Naive thymus-derived CD8-positive, alpha-beta T cell (primary cell): ENCODE measurements around the gene TMEM11. TPM values are rescaled to one million over a fixed set of nuclear protein-coding genes. Genes with fewer than 3 reads are reported as not detected.
A peak's percentile ranks its signal among the peaks of the same experiment; 100 is the strongest.

ENCODE experiments used
- ATAC-seq, 2 donors: fragments of 150-1000 bp; cut with Tn5 transposase in 1 of 2; sonication (Bioruptor Pico), chemical (Tn5 transposase) in 1 of 2; 1 replicate in 1 of 2; 2 replicates in 1 of 2; pipeline ENCODE4 v1.10.0; 2021; ENCODE audit warnings: mild to moderate bottlenecking in 2 of 2, moderate library complexity in 2 of 2
- POLR2A ChIA-PET: fragments of 350-600 bp; sonication (Branson Sonifier 250); formaldehyde crosslinking; loops from one replicate; lab custom pipeline; 2021; ENCODE audit warnings: antibody characterized with exemption; lab: Charles Lee
- DNase-seq, 10 donors: peaks; one replicate each; pipeline versions ENCODE4 v3.0.0 to v3.0.0-alpha.2; 2020 to 2022
- H3K27ac Mint-ChIP-seq, 10 donors: one replicate each; pipeline ENCODE4 v1.8.0; 2020 to 2022; ENCODE audit warnings: mild to moderate bottlenecking in 10 of 10, mixed read lengths in 10 of 10, moderate library complexity in 4 of 10, inconsistent platforms in 1 of 10
- H3K27me3 Mint-ChIP-seq, 5 donors: one replicate each; pipeline ENCODE4 v1.8.0; 2021 to 2022; ENCODE audit warnings: mixed read lengths in 5 of 5
- H3K36me3 Mint-ChIP-seq, 3 donors: one replicate each; pipeline ENCODE4 v1.8.0; 2020 to 2022; ENCODE audit warnings: mixed read lengths in 3 of 3, mild to moderate bottlenecking in 2 of 3, inconsistent platforms in 1 of 3
- H3K4me1 Mint-ChIP-seq, 4 donors: one replicate each; pipeline ENCODE4 v1.8.0; 2021 to 2022; ENCODE audit warnings: mixed read lengths in 4 of 4
- H3K4me3 Mint-ChIP-seq, 10 donors: one replicate each; pipeline ENCODE4 v1.8.0; 2020 to 2022; ENCODE audit warnings: mild to moderate bottlenecking in 10 of 10, mixed read lengths in 10 of 10, moderate library complexity in 6 of 10, inconsistent platforms in 1 of 10
- H3K9me3 Mint-ChIP-seq, 9 donors: one replicate each; pipeline ENCODE4 v1.8.0; 2020 to 2022; ENCODE audit warnings: mixed read lengths in 9 of 9, mild to moderate bottlenecking in 3 of 9, inconsistent platforms in 1 of 9, moderate library complexity in 1 of 9
- polyA plus RNA-seq, 3 donors: library from polyadenylated mRNA; unstranded; fragments of 300-500 nt; fragmentation: Illumina TruSeq; gene quantifications; one replicate each; pipeline ENCODE4 v1.2.3, GENCODE V29; 2021
- total RNA-seq, 8 experiments: library from RNA in 2 of 8; stranded (reverse) in 2 of 8; gene quantifications; one replicate each; pipeline ENCODE4 v1.2.3 and lab custom pipeline; 2021 to 2026

Gene TMEM11
- total and polyA plus RNA-seq, 5 experiments from 2014 or later, result 14.9 to 31.9 (median 19.5) TPM

- Mint-ChIP-seq H3K4me3 (no peak overlapping the region), H3K36me3 (no peaks in the 10 kb centered on the region), H3K27ac (peak overlapping the region in 9 of 10 donors; percentile 3 to 64 (median 21)), H3K9me3 (no peaks in the 10 kb centered on the region), H3K27me3 (no peaks in the 10 kb centered on the region), H3K4me1 (peaks cover 15 to 50% (median 39%) of the 10 kb centered on the region in 4 donors)
- ATAC-seq (no peak), DNase-seq (no peak)
- POLR2A ChIA-PET, result interaction anchor here (0.8 to 1.3 kb wide), 3 partner anchors 11 to 35 kb away, joined by 3 to 4 read pairs (median 3); no protein-coding TSS in a partner anchor
These were observed 36.2 kb upstream of the TMEM11 start for GRCh38 chr17:21249920-21250703.

- Mint-ChIP-seq H3K9me3 (no peaks in the 10 kb centered on the region), H3K27me3 (no peaks in the 10 kb centered on the region), H3K4me1 (peaks cover 17 to 51% (median 37%) of the 10 kb centered on the region in 4 donors), H3K4me3 (no peak overlapping the region), H3K36me3 (no peaks in the 10 kb centered on the region), H3K27ac (peak overlapping the region in 5 of 10 donors; percentile 21 to 73 (median 31))
- ATAC-seq, result no peak
- POLR2A ChIA-PET, result interaction anchor here (0.8 to 1.3 kb wide), 3 partner anchors 10 to 36 kb away, joined by 3 to 4 read pairs (median 3); no protein-coding TSS in a partner anchor
- DNase-seq, result no peak
These were observed 35.3 kb upstream of the TMEM11 start for GRCh38 chr17:21249086-21249795.

GRCh38 chr17:21248500-21248899 lies 34.5 kb upstream of the TMEM11 start:
- H3K27ac Mint-ChIP-seq, result peak overlapping the region in 3 of 10 donors; percentile 23 to 73 (median 37)
- no peak overlapping the region for H3K4me3 Mint-ChIP-seq
- peaks cover 17 to 44% (median 30%) of the 10 kb centered on the region in 4 donors for H3K4me1 Mint-ChIP-seq
- no peak for DNase-seq
- no peak for ATAC-seq
- H3K9me3 Mint-ChIP-seq, result no peaks in the 10 kb centered on the region
- POLR2A ChIA-PET, result interaction anchor here (1.3 kb wide), 1 partner anchor 9 kb away, joined by 4 read pairs; no protein-coding TSS in a partner anchor
- H3K36me3 Mint-ChIP-seq, result no peaks in the 10 kb centered on the region
- no peaks in the 10 kb centered on the region for H3K27me3 Mint-ChIP-seq

- no peak overlapping the region for H3K4me3 Mint-ChIP-seq
- peak overlapping the region in 1 of 10 donors; percentile 77 for H3K27ac Mint-ChIP-seq
- POLR2A ChIA-PET, result no interaction called here
- ATAC-seq (no peak), DNase-seq (no peak)
- H3K27me3 Mint-ChIP-seq, result no peaks in the 10 kb centered on the region
- peaks cover 17 to 42% (median 28%) of the 10 kb centered on the region in 4 donors for H3K4me1 Mint-ChIP-seq
- no peaks in the 10 kb centered on the region for H3K36me3 Mint-ChIP-seq
- no peaks in the 10 kb centered on the region for H3K9me3 Mint-ChIP-seq
These were observed 33.7 kb upstream of the TMEM11 start for GRCh38 chr17:21247552-21248258.

GRCh38 chr17:21246698-21247097 lies 32.7 kb upstream of the TMEM11 start:
- H3K9me3 Mint-ChIP-seq, result no peaks in the 10 kb centered on the region
- no peaks in the 10 kb centered on the region for H3K36me3 Mint-ChIP-seq
- ATAC-seq (no peak), DNase-seq (no peak)
- POLR2A ChIA-PET, result interaction anchor here (1.3 kb wide), 1 partner anchor 203 kb away, joined by 5 read pairs; no protein-coding TSS in a partner anchor
- no peak overlapping the region for H3K4me3 Mint-ChIP-seq
- H3K27me3 Mint-ChIP-seq, result no peaks in the 10 kb centered on the region
- H3K4me1 Mint-ChIP-seq, result peaks cover 10 to 34% (median 22%) of the 10 kb centered on the region in 4 donors
- H3K27ac Mint-ChIP-seq, result peak overlapping the region in 3 of 10 donors; percentile 25 to 56 (median 31)

GRCh38 chr17:21245639-21246084 lies 31.7 kb upstream of the TMEM11 start:
- Mint-ChIP-seq H3K27me3 (no peaks in the 10 kb centered on the region), H3K4me3 (no peak overlapping the region), H3K9me3 (no peaks in the 10 kb centered on the region), H3K27ac (peak overlapping the region in 5 of 10 donors; percentile 14 to 69 (median 47)), H3K36me3 (no peaks in the 10 kb centered on the region), H3K4me1 (peaks cover 8 to 26% (median 17%) of the 10 kb centered on the region in 4 donors)
- DNase-seq (no peak), ATAC-seq (no peak)
- POLR2A ChIA-PET, result interaction anchor here (1.3 kb wide), 1 partner anchor 202 kb away, joined by 5 read pairs; no protein-coding TSS in a partner anchor

- POLR2A ChIA-PET, result no interaction called here
- Mint-ChIP-seq H3K4me3 (no peak overlapping the region), H3K9me3 (no peaks in the 10 kb centered on the region), H3K27me3 (no peaks in the 10 kb centered on the region), H3K4me1 (peaks cover 0 to 12% (median 8%) of the 10 kb centered on the region in 4 donors), H3K36me3 (no peaks in the 10 kb centered on the region), H3K27ac (no peak overlapping the region)
- no peak for ATAC-seq
- no peak for DNase-seq
These were observed 29.7 kb upstream of the TMEM11 start for GRCh38 chr17:21243516-21244303.

GRCh38 chr17:21242780-21243515 lies 29.0 kb upstream of the TMEM11 start:
- Mint-ChIP-seq H3K4me3 (no peak overlapping the region), H3K4me1 (peaks cover 0 to 11% (median 7%) of the 10 kb centered on the region in 4 donors), H3K27ac (no peak overlapping the region), H3K27me3 (no peaks in the 10 kb centered on the region), H3K9me3 (no peaks in the 10 kb centered on the region), H3K36me3 (no peaks in the 10 kb centered on the region)
- POLR2A ChIA-PET, result no interaction called here
- peak in 1 of 10 donors; percentile 23 for DNase-seq
- ATAC-seq, result no peak

- H3K27me3 Mint-ChIP-seq, result no peaks in the 10 kb centered on the region
- DNase-seq (peak in 1 of 10 donors; percentile 45), ATAC-seq (no peak)
- H3K9me3 Mint-ChIP-seq, result no peaks in the 10 kb centered on the region
- peaks cover 0 to 9% (median 8%) of the 10 kb centered on the region in 4 donors for H3K4me1 Mint-ChIP-seq
- H3K36me3 Mint-ChIP-seq, result no peaks in the 10 kb centered on the region
- H3K27ac Mint-ChIP-seq, result no peak overlapping the region
- POLR2A ChIA-PET, result interaction anchor here (1.0 kb wide), 1 partner anchor 38 kb away, joined by 3 read pairs; no protein-coding TSS in a partner anchor
- H3K4me3 Mint-ChIP-seq, result no peak overlapping the region
These were observed 28.2 kb upstream of the TMEM11 start for GRCh38 chr17:21242026-21242697.

GRCh38 chr17:21241564-21241963 lies 27.6 kb upstream of the TMEM11 start:
- peaks cover 0 to 9% (median 8%) of the 10 kb centered on the region in 4 donors for H3K4me1 Mint-ChIP-seq
- POLR2A ChIA-PET, result interaction anchor here (0.9 to 1.0 kb wide), 2 partner anchors 29 to 38 kb away, joined by 3 read pairs; no protein-coding TSS in a partner anchor
- no peaks in the 10 kb centered on the region for H3K9me3 Mint-ChIP-seq
- H3K27ac Mint-ChIP-seq, result no peak overlapping the region
- no peaks in the 10 kb centered on the region for H3K27me3 Mint-ChIP-seq
- ATAC-seq (no peak), DNase-seq (peak in 1 of 10 donors; percentile 50)
- H3K36me3 Mint-ChIP-seq, result no peaks in the 10 kb centered on the region
- no peak overlapping the region for H3K4me3 Mint-ChIP-seq
